GM10248 (cell line): ENCODE data around the gene PNO1.
A peak's percentile ranks its signal among the peaks of the same experiment; 100 is the strongest.

Source experiments
- CTCF ChIA-PET: fragments of 300-600 bp; sonication (Branson Sonifier 250); formaldehyde crosslinking; extraction: SDS; loops from one replicate; lab custom pipeline; 2021; ENCODE audit warnings: antibody characterized with exemption; lab: Yijun Ruan, JAX
- POLR2A ChIA-PET: fragments of 350-650 bp; sonication (Branson Sonifier 250); formaldehyde crosslinking; extraction: SDS; loops from one replicate; lab custom pipeline; 2020; ENCODE audit warnings: antibody characterized with exemption; lab: Yijun Ruan, JAX
- DNase-seq: peaks from one replicate; pipeline ENCODE4 v3.0.0; 2012; ENCODE audit errors: extremely low spot score
- TF ChIP-seq, protein P1 (sequence below): IDR thresholded peaks from 2 replicates; pipeline ENCODE4 v1.5.1; 2012; ENCODE audit warnings: mild to moderate bottlenecking, low read depth; ENCODE audit errors: extremely low read depth, missing control alignments, control extremely low read depth

The PNO1 gene

DNA sequence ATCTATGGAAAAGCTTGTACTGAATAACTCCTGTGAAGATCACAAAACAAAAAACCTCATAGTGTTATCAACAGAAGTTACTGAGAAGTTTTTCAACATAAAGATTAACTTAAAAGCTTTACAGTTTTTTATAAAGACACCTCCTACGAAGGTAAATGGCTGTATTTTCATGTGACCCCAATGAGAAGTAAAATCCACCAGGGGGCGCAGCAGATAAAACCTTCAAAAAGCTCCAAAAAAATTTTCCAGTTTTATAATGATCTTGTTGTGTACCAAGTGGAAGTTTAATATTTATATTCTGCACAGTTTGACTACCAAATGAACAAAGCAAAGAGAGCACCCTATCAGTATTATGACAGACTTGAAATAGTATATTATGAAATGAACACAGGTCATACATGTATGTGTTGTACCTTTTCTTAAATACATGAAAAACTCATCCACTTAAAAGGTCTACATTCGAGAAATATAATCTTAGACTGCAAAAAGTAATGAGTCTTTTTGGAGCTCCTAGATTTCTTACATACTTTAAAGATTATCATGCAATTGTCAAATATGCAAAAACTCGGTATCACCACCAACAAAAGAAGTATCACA, 38.5 kb downstream of the PNO1 start:
- CTCF ChIA-PET, result interaction anchor here (0.8 to 7.7 kb wide), 45 partner anchors 12 to 806 kb away, joined by 3 to 61 read pairs (median 5); partner anchors contain the start of genes APLF, C1D, FBXO48 and PNO1
- POLR2A ChIA-PET, result no interaction called here
- DNase-seq, result no peak
- TF ChIP-seq, protein P1, sequence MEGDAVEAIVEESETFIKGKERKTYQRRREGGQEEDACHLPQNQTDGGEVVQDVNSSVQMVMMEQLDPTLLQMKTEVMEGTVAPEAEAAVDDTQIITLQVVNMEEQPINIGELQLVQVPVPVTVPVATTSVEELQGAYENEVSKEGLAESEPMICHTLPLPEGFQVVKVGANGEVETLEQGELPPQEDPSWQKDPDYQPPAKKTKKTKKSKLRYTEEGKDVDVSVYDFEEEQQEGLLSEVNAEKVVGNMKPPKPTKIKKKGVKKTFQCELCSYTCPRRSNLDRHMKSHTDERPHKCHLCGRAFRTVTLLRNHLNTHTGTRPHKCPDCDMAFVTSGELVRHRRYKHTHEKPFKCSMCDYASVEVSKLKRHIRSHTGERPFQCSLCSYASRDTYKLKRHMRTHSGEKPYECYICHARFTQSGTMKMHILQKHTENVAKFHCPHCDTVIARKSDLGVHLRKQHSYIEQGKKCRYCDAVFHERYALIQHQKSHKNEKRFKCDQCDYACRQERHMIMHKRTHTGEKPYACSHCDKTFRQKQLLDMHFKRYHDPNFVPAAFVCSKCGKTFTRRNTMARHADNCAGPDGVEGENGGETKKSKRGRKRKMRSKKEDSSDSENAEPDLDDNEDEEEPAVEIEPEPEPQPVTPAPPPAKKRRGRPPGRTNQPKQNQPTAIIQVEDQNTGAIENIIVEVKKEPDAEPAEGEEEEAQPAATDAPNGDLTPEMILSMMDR, result peak; percentile 39

DNA sequence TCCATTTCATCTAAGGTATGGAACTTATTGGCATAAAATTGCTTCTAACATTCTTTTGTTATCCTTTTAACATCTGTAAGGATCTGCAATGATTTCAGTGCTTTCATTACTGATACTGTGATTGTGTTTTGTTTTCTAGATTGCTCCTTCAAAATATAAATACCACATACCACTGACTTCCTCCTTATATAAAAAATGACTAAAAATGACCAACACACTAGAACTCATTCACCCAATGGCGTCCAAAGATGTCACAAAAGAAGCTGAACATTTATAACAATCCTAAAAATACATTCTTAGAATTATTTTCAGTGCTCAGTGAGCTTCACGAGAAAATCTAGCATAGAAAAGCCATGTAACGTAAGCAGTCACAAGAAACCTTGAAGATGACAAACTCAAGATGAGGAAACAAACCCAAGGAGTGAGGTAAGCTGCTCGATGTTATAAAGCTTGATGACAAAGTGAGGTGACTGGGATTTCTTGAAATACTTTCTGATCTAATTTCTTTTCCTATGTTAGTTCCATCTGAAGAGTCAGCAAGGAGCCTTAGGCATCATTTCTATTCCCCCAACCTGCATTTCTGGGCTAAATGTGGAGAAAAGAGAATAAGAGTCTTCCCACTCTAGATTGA, 42.6 kb downstream of the PNO1 start:
- TF ChIP-seq, protein P1, result no peak
- ChIA-PET CTCF (interaction anchor here (0.8 to 2.1 kb wide), 3 partner anchors 16 to 50 kb away, joined by 3 to 7 read pairs (median 3); no protein-coding TSS in a partner anchor), POLR2A (no interaction called here)
- no peak for DNase-seq

DNA sequence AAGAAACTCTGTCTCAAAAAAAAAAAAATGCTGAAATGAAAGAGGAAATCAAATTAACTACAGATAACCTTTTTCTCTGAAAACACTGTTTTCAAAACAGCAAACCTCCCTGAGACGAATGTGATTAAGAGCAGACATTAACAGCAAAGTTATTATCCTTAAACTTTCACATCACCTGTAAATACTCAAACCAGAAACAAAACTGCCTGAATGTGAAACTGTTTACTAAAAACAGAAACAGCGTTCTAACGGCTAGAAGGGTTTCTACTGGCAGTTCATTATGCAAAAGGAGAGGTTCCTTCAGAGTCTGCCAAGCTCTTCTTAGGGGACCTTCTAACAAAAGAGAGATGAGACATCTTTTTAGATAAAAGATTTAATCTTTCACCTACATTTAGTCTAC, 45.9 kb downstream of the PNO1 start:
- peak; percentile 71 for DNase-seq
- CTCF ChIA-PET, result interaction anchor here (0.6 to 1.4 kb wide), 7 partner anchors 9 to 31 kb away, joined by 3 read pairs; no protein-coding TSS in a partner anchor
- POLR2A ChIA-PET, result interaction anchor here (0.7 kb wide), 1 partner anchor 162 kb away, joined by 3 read pairs; no protein-coding TSS in a partner anchor
- TF ChIP-seq, protein P1, result no peak

DNA sequence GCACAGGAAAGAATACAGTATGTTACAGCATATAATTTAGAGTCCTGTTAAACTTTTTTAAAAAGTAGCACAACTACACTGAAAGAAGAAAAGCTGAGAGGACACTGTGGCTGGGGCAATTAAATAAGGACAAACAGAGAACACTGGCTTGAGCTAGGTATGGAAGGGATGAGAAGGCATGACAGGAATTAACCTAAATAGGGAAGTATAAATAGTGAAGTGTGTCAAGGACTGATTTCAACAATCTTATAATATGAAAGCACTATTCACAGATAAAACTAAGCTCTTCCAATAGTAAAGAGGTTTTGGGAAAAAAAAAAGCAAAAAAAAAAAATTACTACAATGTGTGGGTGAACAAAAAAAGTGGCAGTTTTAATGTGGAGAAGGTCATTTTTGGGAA, 49.1 kb downstream of the PNO1 start:
- ChIA-PET CTCF (interaction anchor here (0.7 to 5.0 kb wide), 7 partner anchors 11 to 85 kb away, joined by 3 to 45 read pairs (median 4); no protein-coding TSS in a partner anchor), POLR2A (no interaction called here)
- TF ChIP-seq, protein P1, result no peak
- no peak for DNase-seq

DNA sequence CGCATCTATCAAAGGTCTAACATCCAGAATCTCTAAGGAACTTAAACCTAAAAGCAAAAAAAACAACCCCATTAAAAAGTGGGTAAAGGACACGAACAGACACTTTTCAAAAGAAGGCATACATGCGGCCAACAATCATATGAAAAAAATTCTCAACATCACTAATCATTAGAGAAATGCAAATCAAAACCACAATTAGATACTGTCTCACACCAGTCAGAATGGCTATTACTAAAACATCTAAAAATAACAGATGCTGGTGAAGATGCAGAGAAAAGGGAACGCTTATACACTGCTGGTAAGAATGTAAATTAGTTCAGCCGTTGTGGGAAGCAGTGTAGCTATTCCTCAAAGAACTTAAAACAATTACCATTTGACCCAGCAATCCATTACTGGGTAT, 56.7 kb downstream of the PNO1 start:
- ChIA-PET CTCF (interaction anchor here (0.9 to 9.0 kb wide), 5 partner anchors 10 to 228 kb away, joined by 3 to 58 read pairs (median 4); no protein-coding TSS in a partner anchor), POLR2A (no interaction called here)
- TF ChIP-seq, protein P1, result no peak
- no peak for DNase-seq

DNA sequence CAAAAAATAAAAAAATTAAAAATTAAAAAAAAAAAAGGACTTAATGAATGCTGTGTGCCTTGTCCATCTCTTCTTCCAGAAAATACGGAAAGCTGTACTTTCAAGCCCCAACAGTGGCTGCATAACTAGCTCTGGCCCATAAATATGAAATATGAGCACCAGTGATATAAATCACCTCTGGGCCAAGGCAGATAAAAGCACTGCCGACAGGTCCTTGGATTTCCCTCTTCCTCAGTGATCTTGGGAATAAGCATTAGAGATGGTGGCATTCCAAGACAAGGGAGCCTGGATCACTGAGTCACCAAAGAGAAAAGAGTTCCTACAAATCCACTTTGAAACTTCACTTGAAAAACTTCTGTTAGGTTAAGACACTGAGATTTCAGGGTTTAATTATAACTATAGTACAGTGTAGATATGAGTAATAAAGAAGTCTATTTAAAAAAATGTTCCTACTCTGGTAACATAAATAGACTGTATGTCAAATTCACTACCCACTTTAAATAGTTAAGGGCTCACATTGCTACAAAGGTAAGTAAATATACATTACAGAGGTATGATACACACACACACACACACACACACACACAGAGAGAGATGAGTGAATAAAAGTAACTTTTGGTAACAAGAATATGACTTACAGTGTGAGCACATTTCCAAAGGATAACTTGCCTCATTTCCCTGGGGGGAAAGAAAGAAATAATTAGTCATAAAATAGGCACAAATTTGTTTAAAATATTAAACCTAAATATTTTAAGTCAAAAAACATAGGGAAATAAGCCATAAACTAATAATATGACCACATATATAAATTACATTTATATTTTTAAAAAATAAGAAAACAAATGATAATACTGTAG, 59.0 kb downstream of the PNO1 start:
- TF ChIP-seq, protein P1, result no peak
- no peak for DNase-seq
- ChIA-PET CTCF (interaction anchor here (0.9 to 9.0 kb wide), 5 partner anchors 17 to 47 kb away, joined by 3 to 58 read pairs (median 3); no protein-coding TSS in a partner anchor), POLR2A (no interaction called here)
